Measurements from ENCODE around the gene KLHL42. TPM values are rescaled to one million over a fixed set of nuclear protein-coding genes. Genes with fewer than 3 reads are reported as not detected.

The KLHL42 gene
- total and polyA plus RNA-seq, 2 experiments from 2014 or later: 7.6 to 33.2 TPM

- ATAC-seq (no peak), DNase-seq (ENCODE audit: low spot score) (no peak)
- Histone ChIP-seq H3K4me3 (no peak overlapping the region), H3F3A (replicated peaks; ENCODE audit: low read depth) (no peaks in the 10 kb centered on the region), H3K36me3 (ENCODE audit: insufficient read depth) (no peaks in the 10 kb centered on the region), H3K79me2 (replicated peaks; ENCODE audit: insufficient read depth) (peaks cover 100% of the 10 kb centered on the region), H2AFZ (no peak overlapping the region), H3K27me3 (ENCODE audit: insufficient read depth) (no peaks in the 10 kb centered on the region), H3K27ac (ENCODE audit: low read depth) (no peak overlapping the region), H3K9me2 (ENCODE audit: insufficient read depth) (no peaks in the 10 kb centered on the region), H3K4me2 (no peak overlapping the region), H4K20me1 (replicated peaks; ENCODE audit: insufficient read depth) (0 out of 2 replicates have a peak, but pooled peaks cover 8% of the 10 kb centered on the region), H3K4me1 (ENCODE audit: insufficient read depth) (peaks cover 22% of the 10 kb centered on the region)
- peaks cover 2% of the 10 kb centered on the region for H3K27me3 Mint-ChIP-seq (ENCODE audit: insufficient read depth, low read depth, poor library complexity)
- H3K9me3 Mint-ChIP-seq: no peaks in the 10 kb centered on the region
- H3K36me3 Mint-ChIP-seq (ENCODE audit: low read depth): peaks cover 32% of the 10 kb centered on the region
- H3K4me3 Mint-ChIP-seq: no peak overlapping the region
- no peak overlapping the region for H3K27ac Mint-ChIP-seq
- peaks cover 31% of the 10 kb centered on the region for H3K4me1 Mint-ChIP-seq
- no peak for TF ChIP-seq STAT1 (IDR thresholded peaks at IDR 0.05; ENCODE audit: unreplicated experiment)
- TF ChIP-seq NANOG (IDR thresholded peaks at IDR 0.05; ENCODE audit: borderline replicate concordance): no peak
- TF ChIP-seq, protein P1, sequence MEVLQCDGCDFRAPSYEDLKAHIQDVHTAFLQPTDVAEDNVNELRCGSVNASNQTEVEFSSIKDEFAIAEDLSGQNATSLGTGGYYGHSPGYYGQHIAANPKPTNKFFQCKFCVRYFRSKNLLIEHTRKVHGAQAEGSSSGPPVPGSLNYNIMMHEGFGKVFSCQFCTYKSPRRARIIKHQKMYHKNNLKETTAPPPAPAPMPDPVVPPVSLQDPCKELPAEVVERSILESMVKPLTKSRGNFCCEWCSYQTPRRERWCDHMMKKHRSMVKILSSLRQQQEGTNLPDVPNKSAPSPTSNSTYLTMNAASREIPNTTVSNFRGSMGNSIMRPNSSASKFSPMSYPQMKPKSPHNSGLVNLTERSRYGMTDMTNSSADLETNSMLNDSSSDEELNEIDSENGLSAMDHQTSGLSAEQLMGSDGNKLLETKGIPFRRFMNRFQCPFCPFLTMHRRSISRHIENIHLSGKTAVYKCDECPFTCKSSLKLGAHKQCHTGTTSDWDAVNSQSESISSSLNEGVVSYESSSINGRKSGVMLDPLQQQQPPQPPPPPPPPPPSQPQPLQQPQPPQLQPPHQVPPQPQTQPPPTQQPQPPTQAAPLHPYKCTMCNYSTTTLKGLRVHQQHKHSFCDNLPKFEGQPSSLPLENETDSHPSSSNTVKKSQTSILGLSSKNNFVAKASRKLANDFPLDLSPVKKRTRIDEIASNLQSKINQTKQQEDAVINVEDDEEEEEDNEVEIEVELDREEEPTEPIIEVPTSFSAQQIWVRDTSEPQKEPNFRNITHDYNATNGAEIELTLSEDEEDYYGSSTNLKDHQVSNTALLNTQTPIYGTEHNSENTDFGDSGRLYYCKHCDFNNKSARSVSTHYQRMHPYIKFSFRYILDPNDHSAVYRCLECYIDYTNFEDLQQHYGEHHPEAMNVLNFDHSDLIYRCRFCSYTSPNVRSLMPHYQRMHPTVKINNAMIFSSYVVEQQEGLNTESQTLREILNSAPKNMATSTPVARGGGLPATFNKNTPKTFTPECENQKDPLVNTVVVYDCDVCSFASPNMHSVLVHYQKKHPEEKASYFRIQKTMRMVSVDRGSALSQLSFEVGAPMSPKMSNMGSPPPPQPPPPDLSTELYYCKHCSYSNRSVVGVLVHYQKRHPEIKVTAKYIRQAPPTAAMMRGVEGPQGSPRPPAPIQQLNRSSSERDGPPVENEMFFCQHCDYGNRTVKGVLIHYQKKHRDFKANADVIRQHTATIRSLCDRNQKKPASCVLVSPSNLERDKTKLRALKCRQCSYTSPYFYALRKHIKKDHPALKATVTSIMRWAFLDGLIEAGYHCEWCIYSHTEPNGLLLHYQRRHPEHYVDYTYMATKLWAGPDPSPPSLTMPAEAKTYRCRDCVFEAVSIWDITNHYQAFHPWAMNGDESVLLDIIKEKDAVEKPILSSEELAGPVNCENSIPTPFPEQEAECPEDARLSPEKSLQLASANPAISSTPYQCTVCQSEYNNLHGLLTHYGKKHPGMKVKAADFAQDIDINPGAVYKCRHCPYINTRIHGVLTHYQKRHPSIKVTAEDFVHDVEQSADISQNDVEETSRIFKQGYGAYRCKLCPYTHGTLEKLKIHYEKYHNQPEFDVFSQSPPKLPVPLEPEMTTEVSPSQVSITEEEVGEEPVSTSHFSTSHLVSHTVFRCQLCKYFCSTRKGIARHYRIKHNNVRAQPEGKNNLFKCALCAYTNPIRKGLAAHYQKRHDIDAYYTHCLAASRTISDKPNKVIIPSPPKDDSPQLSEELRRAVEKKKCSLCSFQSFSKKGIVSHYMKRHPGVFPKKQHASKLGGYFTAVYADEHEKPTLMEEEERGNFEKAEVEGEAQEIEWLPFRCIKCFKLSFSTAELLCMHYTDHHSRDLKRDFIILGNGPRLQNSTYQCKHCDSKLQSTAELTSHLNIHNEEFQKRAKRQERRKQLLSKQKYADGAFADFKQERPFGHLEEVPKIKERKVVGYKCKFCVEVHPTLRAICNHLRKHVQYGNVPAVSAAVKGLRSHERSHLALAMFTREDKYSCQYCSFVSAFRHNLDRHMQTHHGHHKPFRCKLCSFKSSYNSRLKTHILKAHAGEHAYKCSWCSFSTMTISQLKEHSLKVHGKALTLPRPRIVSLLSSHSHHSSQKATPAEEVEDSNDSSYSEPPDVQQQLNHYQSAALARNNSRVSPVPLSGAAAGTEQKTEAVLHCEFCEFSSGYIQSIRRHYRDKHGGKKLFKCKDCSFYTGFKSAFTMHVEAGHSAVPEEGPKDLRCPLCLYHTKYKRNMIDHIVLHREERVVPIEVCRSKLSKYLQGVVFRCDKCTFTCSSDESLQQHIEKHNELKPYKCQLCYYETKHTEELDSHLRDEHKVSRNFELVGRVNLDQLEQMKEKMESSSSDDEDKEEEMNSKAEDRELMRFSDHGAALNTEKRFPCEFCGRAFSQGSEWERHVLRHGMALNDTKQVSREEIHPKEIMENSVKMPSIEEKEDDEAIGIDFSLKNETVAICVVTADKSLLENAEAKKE (CRISPR knock-in tag; IDR thresholded peaks at IDR 0.05): no peak
- TF ChIP-seq ETS1 (IDR thresholded peaks at IDR 0.05): no peak
- no peak for TF ChIP-seq POLR2AphosphoS5 (IDR thresholded peaks at IDR 0.05; ENCODE audit: low read depth)
- no peak for TF ChIP-seq ZNF331 (CRISPR knock-in tag; IDR thresholded peaks at IDR 0.05; ENCODE audit: low read depth)
- TF ChIP-seq CREB1 (CRISPR knock-in tag; IDR thresholded peaks at IDR 0.05; ENCODE audit: low read depth): no peak
- TF ChIP-seq JUNB (IDR thresholded peaks at IDR 0.05; ENCODE audit: unreplicated experiment): no peak
- no peak for TF ChIP-seq REST (IDR thresholded peaks at IDR 0.05; ENCODE audit: unreplicated experiment)
- no peak for TF ChIP-seq ZNF114 (CRISPR knock-in tag; IDR thresholded peaks at IDR 0.05)
- no peak for TF ChIP-seq EZH2 (IDR thresholded peaks at IDR 0.05; ENCODE audit: low read depth, unreplicated experiment)
- TF ChIP-seq, protein P2, sequence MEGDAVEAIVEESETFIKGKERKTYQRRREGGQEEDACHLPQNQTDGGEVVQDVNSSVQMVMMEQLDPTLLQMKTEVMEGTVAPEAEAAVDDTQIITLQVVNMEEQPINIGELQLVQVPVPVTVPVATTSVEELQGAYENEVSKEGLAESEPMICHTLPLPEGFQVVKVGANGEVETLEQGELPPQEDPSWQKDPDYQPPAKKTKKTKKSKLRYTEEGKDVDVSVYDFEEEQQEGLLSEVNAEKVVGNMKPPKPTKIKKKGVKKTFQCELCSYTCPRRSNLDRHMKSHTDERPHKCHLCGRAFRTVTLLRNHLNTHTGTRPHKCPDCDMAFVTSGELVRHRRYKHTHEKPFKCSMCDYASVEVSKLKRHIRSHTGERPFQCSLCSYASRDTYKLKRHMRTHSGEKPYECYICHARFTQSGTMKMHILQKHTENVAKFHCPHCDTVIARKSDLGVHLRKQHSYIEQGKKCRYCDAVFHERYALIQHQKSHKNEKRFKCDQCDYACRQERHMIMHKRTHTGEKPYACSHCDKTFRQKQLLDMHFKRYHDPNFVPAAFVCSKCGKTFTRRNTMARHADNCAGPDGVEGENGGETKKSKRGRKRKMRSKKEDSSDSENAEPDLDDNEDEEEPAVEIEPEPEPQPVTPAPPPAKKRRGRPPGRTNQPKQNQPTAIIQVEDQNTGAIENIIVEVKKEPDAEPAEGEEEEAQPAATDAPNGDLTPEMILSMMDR (conservative IDR thresholded peaks at IDR 0.05; ENCODE audit: low read depth in 2 of 2): no peak
- no peak for TF ChIP-seq EZH2phosphoT487 (IDR thresholded peaks at IDR 0.05; ENCODE audit: unreplicated experiment)
Measured at GRCh38 chr12:27785882-27786570, 6.0 kb downstream of the KLHL42 start.

Data from GM23338 (cell line).